SK-N-SH treated with all-trans-retinoic acid at 6 μM for 48 hours (cell line): ENCODE measurements around the gene FOXN3.

Experiments used
- ATAC-seq: fragments of 200-7000 bp; cut with Tn5 transposase; 3 replicates; pipeline ENCODE4 v1.9.1; 2020; ENCODE audit warnings: mild to moderate bottlenecking, moderate library complexity
- ARNTL ChIP-seq: fragments of 450-650 bp; formaldehyde crosslinking; IDR thresholded peaks from 2 replicates; pipeline ENCODE4 v1.5.0; 2020; ENCODE audit warnings: low read depth, mild to moderate bottlenecking, moderate library complexity, borderline replicate concordance
- BACH2 ChIP-seq: fragments of 250-450 bp; sonication (Bioruptor Pico); IDR thresholded peaks from 2 replicates; pipeline ENCODE4 v1.9.0; 2021; ENCODE audit warnings: mild to moderate bottlenecking, borderline replicate concordance
- CSDC2 ChIP-seq: fragments of 250-450 bp; sonication (Bioruptor Pico); IDR thresholded peaks from 2 replicates; pipeline ENCODE4 v1.5.0; 2020; ENCODE audit warnings: mild to moderate bottlenecking, moderate library complexity
- ESRRG ChIP-seq: fragments of 250-450 bp; sonication (Bioruptor Pico); IDR thresholded peaks from 2 replicates; pipeline ENCODE4 v1.6.1; 2021; ENCODE audit warnings: mild to moderate bottlenecking
- ISL1 ChIP-seq: fragments of 250-450 bp; sonication (Bioruptor Pico); IDR thresholded peaks from 2 replicates; pipeline ENCODE4 v2.1.2; 2022; ENCODE audit warnings: mild to moderate bottlenecking, moderate library complexity
- PPARA ChIP-seq: fragments of 250-450 bp; sonication (Bioruptor Pico); IDR thresholded peaks from 2 replicates; pipeline ENCODE4 v1.5.0; 2020; ENCODE audit warnings: mild to moderate bottlenecking, borderline replicate concordance
- RARB ChIP-seq: fragments of 250-450 bp; sonication (Bioruptor Pico); IDR thresholded peaks from 2 replicates; pipeline ENCODE4 v1.8.0; 2021; ENCODE audit warnings: mild to moderate bottlenecking, moderate library complexity
- TCF4 ChIP-seq: fragments of 250-450 bp; sonication (Bioruptor Pico); IDR thresholded peaks from 2 replicates; pipeline ENCODE4 v1.8.0; 2021; ENCODE audit warnings: mild to moderate bottlenecking, moderate library complexity, borderline replicate concordance
- TOX ChIP-seq: fragments of 250-450 bp; sonication (Bioruptor Pico); IDR thresholded peaks from 2 replicates; pipeline ENCODE4 v1.8.0; 2021; ENCODE audit warnings: mild to moderate bottlenecking, moderate library complexity, borderline replicate concordance
- ZC3H10 ChIP-seq: fragments of 250-450 bp; sonication (Bioruptor Pico); IDR thresholded peaks from 2 replicates; pipeline ENCODE4 v1.5.1; 2021; ENCODE audit warnings: mild to moderate bottlenecking, moderate library complexity
- ZFP3 ChIP-seq: fragments of 250-450 bp; sonication (Bioruptor Pico); IDR thresholded peaks from 2 replicates; pipeline ENCODE4 v1.5.0; 2020; ENCODE audit warnings: mild to moderate bottlenecking, moderate library complexity
- ZNF565 ChIP-seq: fragments of 450-650 bp; formaldehyde crosslinking; conservative IDR thresholded peaks from 2 replicates; pipeline ENCODE4 v1.5.0; 2020; ENCODE audit warnings: low read depth, mild to moderate bottlenecking, moderate library complexity
- ZNF8 ChIP-seq: fragments of 450-650 bp; formaldehyde crosslinking; IDR thresholded peaks from 2 replicates; pipeline ENCODE4 v1.5.0; 2020; ENCODE audit warnings: mild to moderate bottlenecking, moderate library complexity
- TF ChIP-seq, protein P1 (sequence below): fragments of 250-450 bp; sonication (Bioruptor Pico); IDR thresholded peaks from 2 replicates; pipeline ENCODE4 v1.5.1; 2021; ENCODE audit warnings: mild to moderate bottlenecking, moderate library complexity
- TF ChIP-seq, protein P2 (sequence below): fragments of 250-450 bp; sonication (Bioruptor Pico); IDR thresholded peaks from 2 replicates; pipeline ENCODE4 v1.8.0; 2020; ENCODE audit warnings: mild to moderate bottlenecking, moderate library complexity, borderline replicate concordance
- TF ChIP-seq, protein P3 (sequence below): fragments of 250-450 bp; sonication (Bioruptor Pico); IDR thresholded peaks from 2 replicates; pipeline ENCODE4 v1.5.0; 2020; ENCODE audit warnings: mild to moderate bottlenecking, moderate library complexity
- TF ChIP-seq, protein P4 (sequence below): fragments of 250-450 bp; sonication (Bioruptor Pico); IDR thresholded peaks from 2 replicates; pipeline ENCODE4 v1.8.0; 2021; ENCODE audit warnings: low read depth, mild to moderate bottlenecking, moderate library complexity, borderline replicate concordance
- TF ChIP-seq, protein P5 (sequence below): fragments of 250-450 bp; sonication (Bioruptor Pico); IDR thresholded peaks from 2 replicates; pipeline ENCODE4 v1.5.1; 2020; ENCODE audit warnings: low read depth, mild to moderate bottlenecking, moderate library complexity

Gene FOXN3

DNA sequence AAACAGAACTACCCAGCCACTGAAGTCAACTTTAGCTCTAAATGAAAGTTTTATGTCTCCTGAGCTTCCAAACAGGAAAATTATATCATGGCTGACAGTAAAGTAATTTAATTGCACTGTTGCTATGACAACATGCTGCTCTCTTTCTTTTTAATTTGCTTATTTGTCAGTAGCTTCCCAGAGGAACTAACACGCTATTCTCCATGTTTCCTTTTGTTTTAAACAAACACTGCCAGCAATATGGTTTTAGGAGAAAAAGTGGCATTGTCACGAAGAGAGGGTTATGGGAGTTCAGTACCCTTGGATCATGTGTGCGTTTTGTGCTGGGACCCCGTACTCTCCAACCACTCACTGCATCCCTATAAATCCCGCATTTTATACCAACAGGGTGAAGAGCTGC, 1.9 kb downstream of the FOXN3 start:
- no peak for TF ChIP-seq ZNF565 (CRISPR knock-in tag)
- no peak for TF ChIP-seq ZNF8 (CRISPR knock-in tag)
- no peak for TF ChIP-seq CSDC2
- TF ChIP-seq, protein P1, sequence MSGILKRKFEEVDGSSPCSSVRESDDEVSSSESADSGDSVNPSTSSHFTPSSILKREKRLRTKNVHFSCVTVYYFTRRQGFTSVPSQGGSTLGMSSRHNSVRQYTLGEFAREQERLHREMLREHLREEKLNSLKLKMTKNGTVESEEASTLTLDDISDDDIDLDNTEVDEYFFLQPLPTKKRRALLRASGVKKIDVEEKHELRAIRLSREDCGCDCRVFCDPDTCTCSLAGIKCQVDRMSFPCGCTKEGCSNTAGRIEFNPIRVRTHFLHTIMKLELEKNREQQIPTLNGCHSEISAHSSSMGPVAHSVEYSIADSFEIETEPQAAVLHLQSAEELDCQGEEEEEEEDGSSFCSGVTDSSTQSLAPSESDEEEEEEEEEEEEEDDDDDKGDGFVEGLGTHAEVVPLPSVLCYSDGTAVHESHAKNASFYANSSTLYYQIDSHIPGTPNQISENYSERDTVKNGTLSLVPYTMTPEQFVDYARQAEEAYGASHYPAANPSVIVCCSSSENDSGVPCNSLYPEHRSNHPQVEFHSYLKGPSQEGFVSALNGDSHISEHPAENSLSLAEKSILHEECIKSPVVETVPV (CRISPR knock-in tag), result no peak
- TF ChIP-seq BACH2 (CRISPR knock-in tag), result no peak
- TF ChIP-seq ISL1 (CRISPR knock-in tag), result no peak
- TF ChIP-seq ZFP3 (CRISPR knock-in tag), result no peak
- TF ChIP-seq, protein P2, sequence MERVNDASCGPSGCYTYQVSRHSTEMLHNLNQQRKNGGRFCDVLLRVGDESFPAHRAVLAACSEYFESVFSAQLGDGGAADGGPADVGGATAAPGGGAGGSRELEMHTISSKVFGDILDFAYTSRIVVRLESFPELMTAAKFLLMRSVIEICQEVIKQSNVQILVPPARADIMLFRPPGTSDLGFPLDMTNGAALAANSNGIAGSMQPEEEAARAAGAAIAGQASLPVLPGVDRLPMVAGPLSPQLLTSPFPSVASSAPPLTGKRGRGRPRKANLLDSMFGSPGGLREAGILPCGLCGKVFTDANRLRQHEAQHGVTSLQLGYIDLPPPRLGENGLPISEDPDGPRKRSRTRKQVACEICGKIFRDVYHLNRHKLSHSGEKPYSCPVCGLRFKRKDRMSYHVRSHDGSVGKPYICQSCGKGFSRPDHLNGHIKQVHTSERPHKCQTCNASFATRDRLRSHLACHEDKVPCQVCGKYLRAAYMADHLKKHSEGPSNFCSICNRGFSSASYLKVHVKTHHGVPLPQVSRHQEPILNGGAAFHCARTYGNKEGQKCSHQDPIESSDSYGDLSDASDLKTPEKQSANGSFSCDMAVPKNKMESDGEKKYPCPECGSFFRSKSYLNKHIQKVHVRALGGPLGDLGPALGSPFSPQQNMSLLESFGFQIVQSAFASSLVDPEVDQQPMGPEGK, result no peak
- TF ChIP-seq PPARA (CRISPR knock-in tag), result no peak
- TF ChIP-seq, protein P3, sequence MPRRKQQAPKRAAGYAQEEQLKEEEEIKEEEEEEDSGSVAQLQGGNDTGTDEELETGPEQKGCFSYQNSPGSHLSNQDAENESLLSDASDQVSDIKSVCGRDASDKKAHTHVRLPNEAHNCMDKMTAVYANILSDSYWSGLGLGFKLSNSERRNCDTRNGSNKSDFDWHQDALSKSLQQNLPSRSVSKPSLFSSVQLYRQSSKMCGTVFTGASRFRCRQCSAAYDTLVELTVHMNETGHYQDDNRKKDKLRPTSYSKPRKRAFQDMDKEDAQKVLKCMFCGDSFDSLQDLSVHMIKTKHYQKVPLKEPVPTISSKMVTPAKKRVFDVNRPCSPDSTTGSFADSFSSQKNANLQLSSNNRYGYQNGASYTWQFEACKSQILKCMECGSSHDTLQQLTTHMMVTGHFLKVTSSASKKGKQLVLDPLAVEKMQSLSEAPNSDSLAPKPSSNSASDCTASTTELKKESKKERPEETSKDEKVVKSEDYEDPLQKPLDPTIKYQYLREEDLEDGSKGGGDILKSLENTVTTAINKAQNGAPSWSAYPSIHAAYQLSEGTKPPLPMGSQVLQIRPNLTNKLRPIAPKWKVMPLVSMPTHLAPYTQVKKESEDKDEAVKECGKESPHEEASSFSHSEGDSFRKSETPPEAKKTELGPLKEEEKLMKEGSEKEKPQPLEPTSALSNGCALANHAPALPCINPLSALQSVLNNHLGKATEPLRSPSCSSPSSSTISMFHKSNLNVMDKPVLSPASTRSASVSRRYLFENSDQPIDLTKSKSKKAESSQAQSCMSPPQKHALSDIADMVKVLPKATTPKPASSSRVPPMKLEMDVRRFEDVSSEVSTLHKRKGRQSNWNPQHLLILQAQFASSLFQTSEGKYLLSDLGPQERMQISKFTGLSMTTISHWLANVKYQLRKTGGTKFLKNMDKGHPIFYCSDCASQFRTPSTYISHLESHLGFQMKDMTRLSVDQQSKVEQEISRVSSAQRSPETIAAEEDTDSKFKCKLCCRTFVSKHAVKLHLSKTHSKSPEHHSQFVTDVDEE, result no peak
- TF ChIP-seq TCF4 (CRISPR knock-in tag), result no peak
- no peak for TF ChIP-seq ESRRG
- TF ChIP-seq TOX (CRISPR knock-in tag), result no peak
- TF ChIP-seq ARNTL, result no peak
- no peak for ATAC-seq

DNA sequence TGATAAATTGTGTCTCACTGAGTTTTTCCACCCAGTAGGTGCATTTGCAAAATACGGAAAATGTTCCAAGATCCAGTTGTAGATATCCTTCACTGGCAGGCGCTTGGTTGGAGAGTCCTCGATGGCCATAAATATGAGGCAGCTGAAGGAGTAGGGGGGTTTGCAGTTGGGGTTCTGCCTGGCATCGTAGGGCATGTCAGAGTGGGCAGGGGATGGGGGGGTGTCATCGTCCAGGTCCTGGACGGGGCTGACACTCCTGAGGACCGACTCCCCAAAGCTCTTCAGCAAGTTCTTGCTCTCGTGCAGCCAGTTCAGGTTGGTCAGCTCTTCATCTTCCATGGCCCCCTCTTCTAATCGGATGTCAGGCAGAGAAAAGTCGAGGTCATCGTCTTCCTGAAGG, 5.1 kb downstream of the FOXN3 start:
- no peak for ATAC-seq
- TF ChIP-seq ISL1 (CRISPR knock-in tag) (no peak), RARB (CRISPR knock-in tag) (no peak), TOX (CRISPR knock-in tag) (no peak), CSDC2 (no peak), ZFP3 (CRISPR knock-in tag) (no peak), ESRRG (no peak), BACH2 (CRISPR knock-in tag) (no peak), TCF4 (CRISPR knock-in tag) (no peak)
- TF ChIP-seq, protein P4, sequence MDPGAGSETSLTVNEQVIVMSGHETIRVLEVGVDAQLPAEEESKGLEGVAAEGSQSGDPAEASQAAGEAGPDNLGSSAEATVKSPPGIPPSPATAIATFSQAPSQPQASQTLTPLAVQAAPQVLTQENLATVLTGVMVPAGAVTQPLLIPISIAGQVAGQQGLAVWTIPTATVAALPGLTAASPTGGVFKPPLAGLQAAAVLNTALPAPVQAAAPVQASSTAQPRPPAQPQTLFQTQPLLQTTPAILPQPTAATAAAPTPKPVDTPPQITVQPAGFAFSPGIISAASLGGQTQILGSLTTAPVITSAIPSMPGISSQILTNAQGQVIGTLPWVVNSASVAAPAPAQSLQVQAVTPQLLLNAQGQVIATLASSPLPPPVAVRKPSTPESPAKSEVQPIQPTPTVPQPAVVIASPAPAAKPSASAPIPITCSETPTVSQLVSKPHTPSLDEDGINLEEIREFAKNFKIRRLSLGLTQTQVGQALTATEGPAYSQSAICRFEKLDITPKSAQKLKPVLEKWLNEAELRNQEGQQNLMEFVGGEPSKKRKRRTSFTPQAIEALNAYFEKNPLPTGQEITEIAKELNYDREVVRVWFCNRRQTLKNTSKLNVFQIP, result no peak
- TF ChIP-seq, protein P1 (CRISPR knock-in tag), result no peak
- TF ChIP-seq, protein P5, sequence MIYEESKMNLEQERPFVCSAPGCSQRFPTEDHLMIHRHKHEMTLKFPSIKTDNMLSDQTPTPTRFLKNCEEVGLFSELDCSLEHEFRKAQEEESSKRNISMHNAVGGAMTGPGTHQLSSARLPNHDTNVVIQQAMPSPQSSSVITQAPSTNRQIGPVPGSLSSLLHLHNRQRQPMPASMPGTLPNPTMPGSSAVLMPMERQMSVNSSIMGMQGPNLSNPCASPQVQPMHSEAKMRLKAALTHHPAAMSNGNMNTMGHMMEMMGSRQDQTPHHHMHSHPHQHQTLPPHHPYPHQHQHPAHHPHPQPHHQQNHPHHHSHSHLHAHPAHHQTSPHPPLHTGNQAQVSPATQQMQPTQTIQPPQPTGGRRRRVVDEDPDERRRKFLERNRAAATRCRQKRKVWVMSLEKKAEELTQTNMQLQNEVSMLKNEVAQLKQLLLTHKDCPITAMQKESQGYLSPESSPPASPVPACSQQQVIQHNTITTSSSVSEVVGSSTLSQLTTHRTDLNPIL (CRISPR knock-in tag), result no peak
- TF ChIP-seq, all 23 proteins: peak for 0

DNA sequence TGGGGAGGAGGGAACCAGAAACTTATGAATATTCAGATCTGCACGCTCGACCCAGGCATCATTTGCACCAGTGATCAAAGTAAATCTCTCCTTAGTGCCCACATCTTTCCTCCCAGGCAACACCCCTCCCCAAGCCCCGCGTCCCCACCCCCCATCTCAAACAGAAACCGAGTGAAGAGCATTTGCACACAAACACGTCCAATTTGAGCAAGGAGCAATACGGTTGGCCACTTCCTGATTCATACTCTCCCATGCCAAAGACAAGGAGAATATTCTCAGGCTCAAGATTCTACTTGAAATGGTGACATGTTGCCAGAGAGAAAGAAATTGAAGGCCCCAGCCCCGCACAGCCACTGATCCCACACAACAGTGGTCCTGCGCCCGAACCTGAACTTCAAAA, 7.1 kb downstream of the FOXN3 start:
- TF ChIP-seq ZC3H10 (CRISPR knock-in tag), result no peak
- TF ChIP-seq ESRRG, result no peak
- no peak for TF ChIP-seq ISL1 (CRISPR knock-in tag)
- ATAC-seq, result no peak
